Measurements from ENCODE around the gene IFNGR1. TPM values are rescaled to one million over a fixed set of nuclear protein-coding genes. Genes with fewer than 3 reads are reported as not detected.

Gene IFNGR1
- total RNA-seq, 1 donor, result 45.3 TPM

GRCh38 chr6:137193256-137194070 lies 25.7 kb downstream of the IFNGR1 start:
- DNase-seq (ENCODE audit: low read depth), result no peak
- TF ChIP-seq CTCF (IDR thresholded peaks at IDR 0.05; ENCODE audit: insufficient read depth, low read length), result no peak
- no peak overlapping the region for H3K4me3 ChIP-seq (ENCODE audit: low read depth, low read length)

- no peak overlapping the region for H3K4me3 ChIP-seq (ENCODE audit: low read depth, low read length)
- DNase-seq (ENCODE audit: low read depth), result no peak
- TF ChIP-seq CTCF (IDR thresholded peaks at IDR 0.05; ENCODE audit: insufficient read depth, low read length), result no peak
These were observed 26.4 kb downstream of the IFNGR1 start for GRCh38 chr6:137192821-137193220.

- TF ChIP-seq CTCF (IDR thresholded peaks at IDR 0.05; ENCODE audit: insufficient read depth, low read length), result no peak
- DNase-seq (ENCODE audit: low read depth), result no peak
- H3K4me3 ChIP-seq (ENCODE audit: low read depth, low read length), result no peak overlapping the region
These were observed 27.5 kb downstream of the IFNGR1 start for GRCh38 chr6:137191670-137192069.

GRCh38 chr6:137191236-137191635 lies 27.9 kb downstream of the IFNGR1 start:
- no peak for TF ChIP-seq CTCF (IDR thresholded peaks at IDR 0.05; ENCODE audit: insufficient read depth, low read length)
- H3K4me3 ChIP-seq (ENCODE audit: low read depth, low read length), result no peak overlapping the region
- no peak for DNase-seq (ENCODE audit: low read depth)

GRCh38 chr6:137190583-137191094 lies 28.5 kb downstream of the IFNGR1 start:
- H3K4me3 ChIP-seq (ENCODE audit: low read depth, low read length), result no peak overlapping the region
- DNase-seq (ENCODE audit: low read depth), result no peak
- TF ChIP-seq CTCF (IDR thresholded peaks at IDR 0.05; ENCODE audit: insufficient read depth, low read length), result no peak

- no peak for DNase-seq (ENCODE audit: low read depth)
- TF ChIP-seq CTCF (IDR thresholded peaks at IDR 0.05; ENCODE audit: insufficient read depth, low read length), result no peak
- H3K4me3 ChIP-seq (ENCODE audit: low read depth, low read length), result no peak overlapping the region
These were observed 30.3 kb downstream of the IFNGR1 start for GRCh38 chr6:137188855-137189254.

Measured in fibroblast of the aortic adventitia (primary cell).